Measurements from ENCODE around the gene ZNF618. TPM values are rescaled to one million over a fixed set of nuclear protein-coding genes. Genes with fewer than 3 reads are reported as not detected.

ZNF618 gene
- polyA plus RNA-seq, 1 donor (not counting 4 experiments of a cell fraction or from before 2014, with no cell fraction given), result 2.5 TPM

DNA sequence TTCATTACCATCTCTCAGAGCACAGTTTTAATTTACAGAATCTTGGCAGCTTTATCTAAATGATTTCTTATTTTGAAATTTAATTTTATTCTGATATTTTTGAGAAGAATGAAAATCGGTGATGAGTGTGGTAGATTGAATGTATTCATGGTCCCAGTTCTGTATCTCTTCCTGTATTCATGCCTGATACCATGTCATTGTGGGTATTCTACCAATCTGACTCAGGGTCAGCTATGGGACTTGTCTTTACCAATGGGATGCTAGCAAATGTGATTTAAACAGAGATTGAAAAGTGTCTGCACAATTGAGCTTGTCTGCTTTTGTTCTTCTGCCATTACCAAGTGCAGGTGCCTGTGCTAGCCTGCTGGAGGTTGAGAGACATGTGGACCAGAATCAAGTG, 17.8 kb upstream of the ZNF618 start:
- Histone ChIP-seq H3K36me3 (ENCODE audit: control insufficient read depth in 2 of 2, extremely low read depth in 1 of 2, insufficient read depth in 2 of 2, low read length in 2 of 2) (no peaks in the 10 kb centered on the region), H3K27me3 (ENCODE audit: control insufficient read depth, extremely low read depth, insufficient read depth, low read length) (peaks cover 2% of the 10 kb centered on the region), H3K79me2 (ENCODE audit: control insufficient read depth, insufficient read depth, low read length) (no peaks in the 10 kb centered on the region), H3K4me1 (ENCODE audit: control insufficient read depth, extremely low read depth, insufficient read depth, low read length) (no peaks in the 10 kb centered on the region), H2AFZ (ENCODE audit: control insufficient read depth, low read length) (no peak overlapping the region), H3K27ac (ENCODE audit: control insufficient read depth, insufficient read depth, low read length) (no peak overlapping the region), H3K9ac (ENCODE audit: control insufficient read depth, extremely low read depth, insufficient read depth, low read length) (no peak overlapping the region), H4K20me1 (ENCODE audit: control insufficient read depth, extremely low read depth, insufficient read depth, low read length) (no peaks in the 10 kb centered on the region), H3K9me3 (ENCODE audit: control insufficient read depth, low read depth, low read length) (no peaks in the 10 kb centered on the region), H3K4me3 (ENCODE audit: control insufficient read depth in 2 of 3, extremely low read depth in 1 of 3, insufficient read depth in 2 of 3, low read depth in 1 of 3, low read length in 3 of 3) (no peak overlapping the region), H3K4me2 (ENCODE audit: control insufficient read depth, extremely low read depth, insufficient read depth, low read depth, low read length) (no peak overlapping the region), H3K9me1 (ENCODE audit: control insufficient read depth, extremely low read depth, insufficient read depth, low read length) (no peaks in the 10 kb centered on the region)
- dilution Hi-C loops (cut with MboI; ENCODE audit: extremely low pct_ligation_motif_present, low sequenced_read_pairs), result no loop called here
- FAIRE-seq (no peak), DNase-seq (ENCODE audit: low read depth, low spot score) (no peak)
- TF ChIP-seq CTCF (optimal IDR thresholded peaks at IDR 0.05 in 1 of 3, IDR thresholded peaks at IDR 0.05 in 1 of 3, conservative IDR thresholded peaks at IDR 0.05 in 1 of 3; ENCODE audit: extremely low read depth in 1 of 3, insufficient read depth in 2 of 3, low read length in 3 of 3) (no peak), EZH2 (IDR thresholded peaks at IDR 0.05; ENCODE audit: low read length) (no peak)

DNA sequence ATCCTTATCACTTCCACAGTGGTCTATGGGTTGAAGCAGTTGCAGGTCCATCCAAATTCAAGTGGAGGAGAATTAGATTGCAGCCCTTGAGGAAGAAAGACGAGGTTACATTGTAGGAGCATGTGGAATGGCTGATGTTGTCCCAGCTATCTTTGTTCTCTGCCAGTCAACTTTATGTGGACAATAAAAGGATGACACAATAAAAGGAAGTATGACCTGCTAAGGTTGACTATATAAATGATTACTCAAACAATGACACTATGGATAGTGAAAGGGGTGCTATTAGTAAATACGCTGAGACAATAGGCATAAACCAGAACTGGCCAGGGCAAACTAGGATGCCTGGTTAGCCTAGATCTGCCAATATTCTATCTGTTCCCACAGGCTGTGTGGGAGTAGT, 12.8 kb upstream of the ZNF618 start:
- DNase-seq (ENCODE audit: low read depth, low spot score) (no peak), FAIRE-seq (no peak)
- Histone ChIP-seq H3K4me1 (ENCODE audit: control insufficient read depth, extremely low read depth, insufficient read depth, low read length) (no peaks in the 10 kb centered on the region), H3K4me2 (ENCODE audit: control insufficient read depth, extremely low read depth, insufficient read depth, low read depth, low read length) (no peak overlapping the region), H3K27me3 (ENCODE audit: control insufficient read depth, extremely low read depth, insufficient read depth, low read length) (peaks cover 2% of the 10 kb centered on the region), H4K20me1 (ENCODE audit: control insufficient read depth, extremely low read depth, insufficient read depth, low read length) (no peaks in the 10 kb centered on the region), H3K9me1 (ENCODE audit: control insufficient read depth, extremely low read depth, insufficient read depth, low read length) (no peaks in the 10 kb centered on the region), H3K4me3 (ENCODE audit: control insufficient read depth in 2 of 3, extremely low read depth in 1 of 3, insufficient read depth in 2 of 3, low read depth in 1 of 3, low read length in 3 of 3) (no peak overlapping the region), H2AFZ (ENCODE audit: control insufficient read depth, low read length) (no peak overlapping the region), H3K79me2 (ENCODE audit: control insufficient read depth, insufficient read depth, low read length) (no peaks in the 10 kb centered on the region), H3K36me3 (ENCODE audit: control insufficient read depth in 2 of 2, extremely low read depth in 1 of 2, insufficient read depth in 2 of 2, low read length in 2 of 2) (no peaks in the 10 kb centered on the region), H3K9ac (ENCODE audit: control insufficient read depth, extremely low read depth, insufficient read depth, low read length) (no peak overlapping the region), H3K9me3 (ENCODE audit: control insufficient read depth, low read depth, low read length) (no peaks in the 10 kb centered on the region), H3K27ac (ENCODE audit: control insufficient read depth, insufficient read depth, low read length) (no peak overlapping the region)
- dilution Hi-C loops (cut with MboI; ENCODE audit: extremely low pct_ligation_motif_present, low sequenced_read_pairs), result no loop called here
- TF ChIP-seq CTCF (optimal IDR thresholded peaks at IDR 0.05 in 1 of 3, IDR thresholded peaks at IDR 0.05 in 1 of 3, conservative IDR thresholded peaks at IDR 0.05 in 1 of 3; ENCODE audit: extremely low read depth in 1 of 3, insufficient read depth in 2 of 3, low read length in 3 of 3), result no peak
- TF ChIP-seq EZH2 (IDR thresholded peaks at IDR 0.05; ENCODE audit: low read length), result no peak
